Measurements from ENCODE around the gene SRRM3.

SRRM3 gene

GRCh38 chr7:76193466-76193865, 8.2 kb upstream of the SRRM3 start:
- DNase-seq: no peak
- Mint-ChIP-seq H3K27me3 (ENCODE audit: low read depth, poor library complexity) (peaks cover 3% of the 10 kb centered on the region), H3K9me3 (peaks cover 4% of the 10 kb centered on the region), H3K27ac (peak overlapping the region; percentile 9), H3K4me3 (peak overlapping the region; percentile 31), H3K36me3 (ENCODE audit: low read depth) (no peaks in the 10 kb centered on the region), H3K4me1 (peaks cover 20% of the 10 kb centered on the region)
- TF ChIP-seq CTCF (IDR thresholded peaks at IDR 0.05): no peak

GRCh38 chr7:76193883-76194282, 7.8 kb upstream of the SRRM3 start:
- peak overlapping the region; percentile 31 for H3K4me3 Mint-ChIP-seq
- peaks cover 3% of the 10 kb centered on the region for H3K27me3 Mint-ChIP-seq (ENCODE audit: low read depth, poor library complexity)
- DNase-seq: peak; percentile 47
- no peak for TF ChIP-seq CTCF (IDR thresholded peaks at IDR 0.05)
- H3K4me1 Mint-ChIP-seq: peaks cover 20% of the 10 kb centered on the region
- H3K9me3 Mint-ChIP-seq: peaks cover 4% of the 10 kb centered on the region
- H3K27ac Mint-ChIP-seq: peak overlapping the region; percentile 9
- H3K36me3 Mint-ChIP-seq (ENCODE audit: low read depth): no peaks in the 10 kb centered on the region

- Mint-ChIP-seq H3K27ac (no peak overlapping the region), H3K36me3 (ENCODE audit: low read depth) (no peaks in the 10 kb centered on the region), H3K4me1 (peaks cover 20% of the 10 kb centered on the region), H3K4me3 (no peak overlapping the region), H3K9me3 (peaks cover under 1% of the 10 kb centered on the region), H3K27me3 (ENCODE audit: low read depth, poor library complexity) (peaks cover 7% of the 10 kb centered on the region)
- DNase-seq: no peak
- no peak for TF ChIP-seq CTCF (IDR thresholded peaks at IDR 0.05)
Observed at GRCh38 chr7:76196786-76197185, 4.9 kb upstream of the SRRM3 start.

GRCh38 chr7:76198202-76198601, 3.5 kb upstream of the SRRM3 start:
- no peak for TF ChIP-seq CTCF (IDR thresholded peaks at IDR 0.05)
- Mint-ChIP-seq H3K27me3 (ENCODE audit: low read depth, poor library complexity) (peaks cover 21% of the 10 kb centered on the region), H3K36me3 (ENCODE audit: low read depth) (no peaks in the 10 kb centered on the region), H3K4me1 (peaks cover 11% of the 10 kb centered on the region), H3K4me3 (no peak overlapping the region), H3K27ac (no peak overlapping the region), H3K9me3 (no peaks in the 10 kb centered on the region)
- DNase-seq: no peak

- Mint-ChIP-seq H3K4me1 (no peaks in the 10 kb centered on the region), H3K9me3 (no peaks in the 10 kb centered on the region), H3K36me3 (ENCODE audit: low read depth) (no peaks in the 10 kb centered on the region), H3K27ac (no peak overlapping the region), H3K4me3 (no peak overlapping the region), H3K27me3 (ENCODE audit: low read depth, poor library complexity) (peaks cover 56% of the 10 kb centered on the region)
- no peak for DNase-seq
- TF ChIP-seq CTCF (IDR thresholded peaks at IDR 0.05): no peak
Observed at GRCh38 chr7:76202666-76203030, 952 bp downstream of the SRRM3 start.

GRCh38 chr7:76204147-76204546, 2.5 kb downstream of the SRRM3 start:
- Mint-ChIP-seq H3K4me1 (no peaks in the 10 kb centered on the region), H3K27me3 (ENCODE audit: low read depth, poor library complexity) (peaks cover 65% of the 10 kb centered on the region), H3K9me3 (no peaks in the 10 kb centered on the region), H3K27ac (no peak overlapping the region), H3K36me3 (ENCODE audit: low read depth) (no peaks in the 10 kb centered on the region), H3K4me3 (no peak overlapping the region)
- DNase-seq: no peak
- TF ChIP-seq CTCF (IDR thresholded peaks at IDR 0.05): no peak

All from nephron progenitor cell (in vitro differentiated cells).